ENCODE measurements around the gene TLL2.

The TLL2 gene

GRCh38 chr10:96507044-96507443 lies 6.7 kb downstream of the TLL2 start:
- no peak for DNase-seq (ENCODE audit: low spot score)

DNA sequence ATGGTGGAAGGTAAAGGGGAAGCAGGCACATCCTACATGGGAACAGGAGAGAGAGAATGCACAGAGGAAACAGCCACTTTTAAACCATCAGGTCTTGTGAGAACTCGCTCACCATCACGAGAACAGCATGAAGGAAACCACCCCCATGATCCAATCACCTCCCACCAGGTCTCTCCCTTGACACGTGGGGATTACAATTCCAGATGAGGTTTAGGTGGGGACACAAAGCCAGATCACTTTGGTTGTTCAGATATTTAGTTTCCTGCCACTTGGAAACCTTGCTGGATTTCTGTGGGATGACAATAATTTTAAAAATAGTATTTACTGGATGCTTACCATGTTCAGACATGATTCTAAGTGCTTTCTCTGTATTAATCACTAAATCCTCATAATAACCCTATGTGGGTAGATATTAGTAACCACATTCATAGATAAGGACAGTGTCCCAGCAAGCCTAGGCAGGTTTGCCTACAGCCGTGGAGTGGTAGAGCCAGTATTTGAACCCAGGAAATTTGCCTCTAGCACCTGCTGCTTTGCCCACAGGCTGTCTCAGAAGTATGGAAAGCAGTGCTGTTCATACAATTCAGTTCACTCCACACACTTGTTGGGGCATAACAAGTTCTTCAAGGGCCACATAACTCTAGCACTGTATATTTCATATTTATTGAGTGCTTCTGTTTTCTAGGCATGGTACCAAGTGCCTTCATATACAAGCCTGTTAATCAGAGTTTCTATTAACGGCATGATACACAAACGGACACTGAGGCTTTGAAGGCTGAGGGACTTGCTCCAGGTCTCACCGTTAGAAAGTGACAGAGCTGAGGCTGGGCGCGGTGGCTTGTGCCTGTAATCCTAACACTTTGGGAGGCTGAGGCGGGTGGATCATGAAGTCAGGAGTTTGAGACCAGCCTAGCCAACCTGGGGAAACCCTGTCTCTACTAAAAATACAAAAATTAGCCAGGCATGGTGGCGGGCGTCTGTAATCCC lies 8.3 kb downstream of the TLL2 start:
- no peak for DNase-seq (ENCODE audit: low spot score)

GRCh38 chr10:96502561-96503282 lies 11.0 kb downstream of the TLL2 start:
- peak; percentile 47 for DNase-seq (ENCODE audit: low spot score)

GRCh38 chr10:96501985-96502384 lies 11.7 kb downstream of the TLL2 start:
- no peak for DNase-seq (ENCODE audit: low spot score)

DNA sequence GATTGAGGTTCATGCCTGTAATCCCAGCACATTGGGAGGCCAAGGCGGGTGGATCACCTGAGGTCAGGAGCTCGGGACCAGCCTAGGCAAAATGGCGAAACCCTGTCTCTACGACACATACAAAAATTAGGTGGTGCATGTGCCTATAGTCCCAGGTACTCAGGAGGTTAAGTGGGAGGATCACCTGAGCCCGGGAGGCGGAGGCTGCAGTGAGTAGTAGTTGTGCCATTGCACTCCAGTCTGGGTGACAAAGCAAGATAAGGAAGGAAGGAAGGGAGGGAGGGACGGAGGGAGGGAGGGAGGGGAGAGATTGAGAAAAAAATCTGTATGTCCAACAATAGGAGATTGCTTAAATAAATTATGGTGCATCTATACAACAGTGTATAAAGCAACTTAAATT lies 13.2 kb downstream of the TLL2 start:
- no peak for DNase-seq (ENCODE audit: low spot score)

DNA sequence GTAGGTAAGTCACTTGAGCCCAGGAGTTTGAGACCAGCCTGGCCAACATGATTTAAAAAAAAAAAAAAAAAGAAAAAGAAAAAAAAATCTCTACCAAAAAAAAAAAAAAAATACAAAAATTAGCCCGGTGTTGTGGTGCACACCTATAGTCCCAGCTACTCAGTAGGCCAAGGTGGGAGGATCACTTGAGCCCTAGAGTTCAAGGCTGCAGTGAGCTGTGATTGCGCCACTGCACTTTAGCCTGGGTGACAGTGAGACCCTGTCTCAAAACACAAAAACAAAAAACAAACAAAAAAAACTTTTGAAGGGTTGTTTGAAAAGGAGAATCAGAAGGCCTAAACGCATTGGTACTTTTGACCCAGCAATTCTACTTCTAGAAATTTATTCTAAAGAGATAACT lies 13.7 kb downstream of the TLL2 start:
- no peak for DNase-seq (ENCODE audit: low spot score)

GRCh38 chr10:96497391-96497790 lies 16.3 kb downstream of the TLL2 start:
- DNase-seq (ENCODE audit: low spot score), result no peak

DNA sequence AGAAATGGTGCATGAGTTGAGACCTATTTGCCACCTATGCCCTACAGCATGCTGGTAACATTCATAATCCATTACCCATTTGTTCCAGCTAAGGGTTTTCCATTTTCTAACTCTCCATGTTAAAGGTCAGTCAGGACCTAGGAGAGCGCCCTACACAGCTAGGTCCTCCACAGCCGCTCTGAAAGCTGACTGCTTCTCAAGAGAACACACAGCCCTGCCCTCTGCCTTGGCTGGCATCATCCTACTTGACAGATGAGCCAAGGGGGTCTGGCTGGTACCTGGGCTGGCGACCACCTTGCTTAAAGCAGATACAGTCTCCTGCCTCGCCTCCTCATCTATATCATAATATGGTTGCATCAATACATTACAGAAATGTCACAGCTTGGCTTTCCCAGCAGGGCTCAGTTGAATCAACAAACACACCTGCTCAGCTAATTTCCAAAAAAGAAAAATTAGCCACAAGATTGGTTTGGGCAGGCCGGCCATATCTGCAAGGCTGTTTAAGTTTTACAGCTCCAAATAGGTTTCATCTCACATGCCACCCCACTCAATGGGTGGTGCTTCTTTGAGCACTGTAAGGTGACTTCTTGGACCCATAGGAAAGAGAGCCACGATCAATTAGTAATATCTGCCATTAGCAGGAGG lies 17.3 kb downstream of the TLL2 start:
- DNase-seq (ENCODE audit: low spot score), result no peak

GRCh38 chr10:96495544-96495943 lies 18.2 kb downstream of the TLL2 start:
- no peak for DNase-seq (ENCODE audit: low spot score)

GRCh38 chr10:96494694-96495093 lies 19.0 kb downstream of the TLL2 start:
- no peak for DNase-seq (ENCODE audit: low spot score)

DNA sequence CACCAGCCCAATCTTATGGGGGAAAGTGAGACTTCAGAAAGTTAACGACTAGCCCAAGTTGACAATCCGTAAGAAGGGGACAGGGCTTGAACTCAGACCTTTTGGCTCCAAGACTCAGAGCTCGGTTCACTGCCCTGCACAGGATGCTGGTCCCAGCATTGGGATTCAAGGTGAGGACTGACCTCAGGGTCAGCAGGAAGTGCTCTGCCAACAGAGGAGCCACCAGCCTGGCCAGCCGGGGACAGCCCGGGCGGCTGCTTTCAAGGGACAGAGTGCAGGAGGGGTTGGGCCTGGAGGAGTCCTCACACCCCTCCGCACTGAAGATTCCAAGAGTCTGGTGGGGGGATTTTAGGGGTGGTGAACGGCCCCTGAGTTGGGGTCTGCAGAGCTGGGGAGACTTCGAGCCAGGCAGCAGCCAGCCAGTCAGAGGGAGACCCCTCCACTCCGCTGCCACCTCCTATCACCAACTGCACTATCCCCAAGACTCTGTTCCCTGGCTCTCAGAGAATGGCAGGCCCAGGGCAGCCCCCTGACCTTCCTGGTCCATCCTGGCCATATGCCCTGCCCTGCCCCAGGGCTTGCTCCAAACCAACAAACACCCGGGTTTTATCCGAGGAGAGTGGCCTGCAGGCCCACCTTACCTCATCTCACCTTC lies 19.7 kb downstream of the TLL2 start:
- no peak for DNase-seq (ENCODE audit: low spot score)

DNA sequence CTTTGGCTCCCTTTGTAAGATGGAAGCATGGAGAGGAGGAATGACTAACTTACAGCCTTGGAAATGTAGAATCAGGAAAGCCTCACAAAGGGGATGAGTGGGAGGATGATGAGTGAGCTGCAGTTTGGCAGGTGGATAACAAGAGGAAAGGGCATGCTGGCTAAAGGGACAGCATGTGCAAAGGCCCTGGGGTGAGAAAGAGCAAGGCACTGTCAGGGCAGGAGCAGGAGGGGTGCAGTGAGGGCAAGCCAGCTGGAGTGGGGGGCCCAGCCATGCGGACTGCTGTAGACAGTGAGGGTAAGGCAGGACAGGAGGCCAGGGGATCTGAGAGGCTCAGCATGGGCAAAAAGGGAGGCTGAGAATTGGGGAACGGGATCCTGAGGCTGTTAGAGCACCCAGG lies 20.5 kb downstream of the TLL2 start:
- DNase-seq (ENCODE audit: low spot score), result no peak

DNA sequence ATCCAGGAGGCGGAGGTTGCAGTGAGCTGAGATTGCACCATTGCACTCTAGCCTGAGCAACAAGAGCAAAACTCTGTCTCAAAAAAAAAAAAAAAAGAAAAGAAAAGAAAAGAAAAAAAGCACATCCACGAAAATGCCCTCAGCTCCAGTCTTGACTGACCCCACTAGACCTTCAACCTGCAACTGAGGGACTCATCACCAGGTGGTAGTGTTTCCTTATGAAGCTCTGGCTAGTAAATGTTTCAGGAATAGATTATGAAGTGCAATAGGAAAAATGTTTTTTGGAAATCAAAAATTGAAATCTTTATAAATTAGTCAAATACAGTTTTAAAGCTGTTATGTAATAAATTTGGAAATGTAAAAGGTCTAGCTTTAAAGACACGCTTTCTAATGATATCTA lies 22.4 kb downstream of the TLL2 start:
- DNase-seq (ENCODE audit: low spot score), result no peak

DNA sequence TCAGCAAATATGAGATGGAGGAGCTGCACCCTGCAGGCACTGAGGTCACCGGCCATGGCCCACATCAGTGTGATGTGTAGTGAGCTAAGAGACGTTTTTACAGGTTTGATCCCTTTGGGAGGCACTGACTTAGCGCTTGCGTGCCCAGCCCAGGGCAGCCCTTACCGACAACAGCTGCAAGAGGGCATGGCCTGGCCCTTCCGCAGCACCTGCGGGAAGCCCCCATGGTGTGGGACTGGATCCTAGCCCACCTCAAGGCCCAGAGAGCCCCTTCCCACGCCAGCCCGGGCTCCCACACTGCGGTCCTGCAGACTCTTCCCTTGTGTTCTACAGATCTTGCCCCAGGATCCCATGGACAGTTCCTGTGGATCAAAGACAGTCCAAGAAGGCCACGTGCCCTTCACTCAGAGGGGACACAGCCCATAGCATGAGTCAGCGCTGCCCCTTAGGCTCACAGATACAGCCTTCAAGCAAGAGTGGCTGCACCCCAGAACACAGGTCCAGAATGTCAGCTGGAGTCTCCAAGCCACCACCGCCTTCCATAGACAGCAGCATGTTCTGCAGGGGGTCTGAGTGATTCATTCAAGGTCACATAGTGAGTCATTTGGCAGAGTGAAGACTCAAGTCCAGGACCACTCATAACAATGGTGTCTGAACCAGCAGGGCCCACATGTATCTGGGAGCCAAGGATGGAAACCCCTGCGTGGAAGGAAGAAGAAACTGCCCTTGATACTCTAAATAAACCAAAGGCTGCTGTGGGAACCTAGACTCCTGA lies 25.4 kb downstream of the TLL2 start:
- no peak for DNase-seq (ENCODE audit: low spot score)

DNA sequence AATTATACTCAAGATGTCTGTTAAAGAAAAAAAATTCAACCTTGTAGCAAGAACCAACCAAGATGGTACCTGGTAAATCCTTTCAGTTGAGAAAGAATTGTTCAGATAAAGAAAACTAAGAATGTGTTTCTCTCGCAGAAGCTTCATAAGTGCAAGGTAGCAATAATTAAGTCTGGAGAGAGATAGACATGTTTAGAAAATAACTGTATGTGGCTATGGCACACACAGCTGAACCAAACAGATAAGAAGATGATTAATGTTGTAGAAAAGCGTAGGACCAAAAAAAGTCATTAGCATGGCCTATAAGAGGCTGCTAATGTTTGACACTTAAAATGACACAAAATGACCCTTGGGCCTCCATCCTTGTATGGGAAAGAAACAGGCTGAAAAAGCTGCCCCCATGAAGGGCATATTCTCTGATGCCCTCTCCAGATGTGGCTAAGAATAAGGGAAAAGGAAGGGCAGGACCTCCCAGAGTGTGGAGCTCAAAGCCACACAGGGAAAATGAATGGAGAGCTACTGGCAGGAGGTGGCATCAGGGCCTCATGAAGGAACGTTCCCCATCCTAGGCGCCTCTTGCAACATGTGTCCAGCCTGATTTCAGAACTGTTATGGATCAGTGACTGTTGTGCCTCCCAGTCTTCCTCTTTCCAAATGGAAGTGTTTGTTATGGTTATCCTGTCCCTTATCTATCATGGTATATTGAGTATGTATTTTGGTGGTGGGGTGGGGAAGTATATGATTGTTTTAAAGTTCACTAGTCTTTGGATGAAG lies 30.7 kb downstream of the TLL2 start:
- DNase-seq (ENCODE audit: low spot score), result no peak

- DNase-seq (ENCODE audit: low spot score), result no peak
These were observed 35.4 kb downstream of the TLL2 start for GRCh38 chr10:96478355-96478754.

GRCh38 chr10:96473866-96474265 lies 39.9 kb downstream of the TLL2 start:
- DNase-seq (ENCODE audit: low spot score), result no peak

DNA sequence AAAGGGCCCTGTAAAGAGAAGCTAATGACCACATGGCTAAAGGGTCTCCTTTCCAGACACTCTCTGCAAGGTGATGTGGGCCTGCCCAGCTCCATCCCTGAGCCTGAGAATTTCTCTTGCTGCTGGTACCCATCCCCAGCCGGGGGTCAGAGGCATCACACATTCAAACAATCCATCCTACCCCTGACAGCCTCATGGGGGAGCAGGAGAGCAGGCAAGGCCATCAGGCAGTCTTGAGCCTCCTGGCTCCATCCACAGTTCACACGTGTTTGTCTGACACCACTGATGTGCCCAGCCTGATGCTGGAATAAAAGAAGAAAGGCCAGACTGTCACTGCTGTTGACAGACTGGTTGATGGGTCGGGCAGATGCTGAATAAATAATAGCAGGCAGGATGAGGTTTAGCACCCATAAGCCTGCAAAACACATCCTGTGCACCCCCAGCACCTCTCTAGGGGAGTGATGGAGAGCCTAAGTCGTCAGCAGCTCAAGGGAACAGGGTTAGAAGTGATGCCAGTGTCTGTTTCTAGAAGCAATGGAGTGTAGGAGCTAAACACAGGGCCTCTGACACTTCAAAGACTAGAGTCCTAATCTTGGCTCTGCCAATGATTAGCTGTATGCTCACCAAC lies 43.5 kb downstream of the TLL2 start:
- peak; percentile 84 for DNase-seq (ENCODE audit: low spot score)

- no peak for DNase-seq (ENCODE audit: low spot score)
These were observed 44.9 kb downstream of the TLL2 start for GRCh38 chr10:96468845-96469244.

DNA sequence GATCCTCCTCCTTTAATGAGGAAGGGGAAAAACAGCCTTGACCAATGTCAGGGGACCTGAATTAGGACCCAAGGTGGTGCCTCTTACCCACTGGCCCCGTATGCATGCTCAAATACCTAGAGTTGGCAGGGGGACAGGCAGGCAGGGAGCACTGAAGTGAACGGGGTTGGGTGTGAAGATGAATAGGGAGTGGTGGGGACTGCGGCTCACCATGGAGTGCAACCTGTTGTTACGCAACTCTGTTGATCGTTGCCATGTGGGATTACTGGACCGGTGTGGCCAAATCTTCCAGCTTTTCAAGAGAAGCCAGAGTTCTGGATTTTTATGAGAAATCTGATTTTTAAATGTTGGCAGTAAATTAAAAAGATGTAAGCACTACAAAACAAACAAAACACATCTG lies 48.1 kb downstream of the TLL2 start:
- no peak for DNase-seq (ENCODE audit: low spot score)
